Measurements from ENCODE around the gene DTYMK.

DNA sequence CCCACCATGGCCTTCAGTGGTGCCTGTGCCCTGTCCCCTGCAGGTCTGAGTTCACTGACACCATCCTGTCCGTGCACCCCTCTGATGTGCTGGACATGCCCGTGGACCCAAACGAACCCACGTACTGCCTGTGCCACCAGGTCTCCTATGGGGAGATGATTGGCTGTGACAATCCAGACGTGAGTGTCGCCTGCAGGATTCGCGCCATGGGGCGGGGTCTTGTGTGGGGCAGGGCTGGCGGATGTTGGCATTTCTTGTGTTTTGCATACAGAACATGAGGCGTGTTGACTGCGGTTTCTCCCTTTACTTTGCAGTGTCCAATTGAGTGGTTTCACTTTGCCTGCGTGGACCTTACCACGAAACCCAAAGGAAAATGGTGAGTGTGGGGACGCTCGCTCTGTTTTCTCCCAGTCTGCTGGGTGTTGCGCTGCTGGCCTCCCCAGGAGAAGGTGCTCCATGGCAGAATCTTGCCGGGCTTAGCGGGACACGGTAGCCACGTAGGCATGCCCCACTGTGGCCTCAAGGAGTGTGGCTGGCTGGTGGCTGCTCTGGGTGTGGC is 36.4 kb upstream of the DTYMK start:
- TF ChIP-seq, protein P1, sequence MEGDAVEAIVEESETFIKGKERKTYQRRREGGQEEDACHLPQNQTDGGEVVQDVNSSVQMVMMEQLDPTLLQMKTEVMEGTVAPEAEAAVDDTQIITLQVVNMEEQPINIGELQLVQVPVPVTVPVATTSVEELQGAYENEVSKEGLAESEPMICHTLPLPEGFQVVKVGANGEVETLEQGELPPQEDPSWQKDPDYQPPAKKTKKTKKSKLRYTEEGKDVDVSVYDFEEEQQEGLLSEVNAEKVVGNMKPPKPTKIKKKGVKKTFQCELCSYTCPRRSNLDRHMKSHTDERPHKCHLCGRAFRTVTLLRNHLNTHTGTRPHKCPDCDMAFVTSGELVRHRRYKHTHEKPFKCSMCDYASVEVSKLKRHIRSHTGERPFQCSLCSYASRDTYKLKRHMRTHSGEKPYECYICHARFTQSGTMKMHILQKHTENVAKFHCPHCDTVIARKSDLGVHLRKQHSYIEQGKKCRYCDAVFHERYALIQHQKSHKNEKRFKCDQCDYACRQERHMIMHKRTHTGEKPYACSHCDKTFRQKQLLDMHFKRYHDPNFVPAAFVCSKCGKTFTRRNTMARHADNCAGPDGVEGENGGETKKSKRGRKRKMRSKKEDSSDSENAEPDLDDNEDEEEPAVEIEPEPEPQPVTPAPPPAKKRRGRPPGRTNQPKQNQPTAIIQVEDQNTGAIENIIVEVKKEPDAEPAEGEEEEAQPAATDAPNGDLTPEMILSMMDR (IDR thresholded peaks at IDR 0.05) = no peak
- TF ChIP-seq POLR2A (IDR thresholded peaks at IDR 0.05) = no peak
